ENCODE results near the gene IKZF3. TPM values are rescaled to one million over a fixed set of nuclear protein-coding genes. Genes with fewer than 3 reads are reported as not detected.

The IKZF3 gene
- total RNA-seq, 1 donor from 2014 or later: not detected

DNA sequence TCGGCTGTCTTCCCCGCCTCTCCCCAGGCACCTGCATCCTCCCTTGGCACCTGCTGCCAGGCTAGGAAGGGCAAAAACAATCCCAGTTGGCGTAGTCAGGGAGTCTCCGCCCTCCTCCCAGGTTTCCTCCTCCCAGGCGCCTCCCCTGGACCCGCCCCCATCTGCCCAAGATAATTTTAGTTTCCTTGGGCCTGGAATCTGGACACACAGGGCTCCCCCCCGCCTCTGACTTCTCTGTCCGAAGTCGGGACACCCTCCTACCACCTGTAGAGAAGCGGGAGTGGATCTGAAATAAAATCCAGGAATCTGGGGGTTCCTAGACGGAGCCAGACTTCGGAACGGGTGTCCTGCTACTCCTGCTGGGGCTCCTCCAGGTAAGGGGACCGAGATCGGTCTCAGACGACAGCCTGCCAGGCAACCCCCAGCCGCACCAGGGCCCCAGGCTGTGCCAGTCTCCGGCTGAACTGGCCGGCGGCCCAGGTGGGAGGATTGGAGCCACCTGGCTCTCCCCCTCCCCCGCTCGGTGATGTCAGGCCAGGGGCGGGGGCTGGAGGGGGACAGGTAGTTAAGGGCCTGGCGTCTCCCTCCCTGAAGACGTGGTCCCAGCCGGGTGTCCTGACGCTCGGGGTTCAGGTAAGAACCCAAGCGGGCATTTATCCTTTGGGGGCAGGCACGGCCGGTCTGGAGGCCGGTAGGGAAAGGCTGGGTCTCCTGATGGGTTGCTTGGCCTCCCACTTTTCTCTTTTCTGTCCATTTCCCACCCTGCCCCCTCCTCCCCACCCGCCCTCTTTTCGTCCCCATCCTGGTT, 126.1 kb downstream of the IKZF3 start, which contains the start of gene GRB7:
Gene GRB7, plus strand, starts transcription at position 179 of the 808 bp plus-strand sequence. CDS start 4,364 bp downstream, outside the sequence.
- Mint-ChIP-seq H3K27me3 (peaks cover 13% of the 10 kb centered on the region), H3K4me1 (ENCODE audit: low read depth) (peaks cover 38% of the 10 kb centered on the region), H3K9me3 (ENCODE audit: low read depth) (no peaks in the 10 kb centered on the region), H3K27ac (peak within 1 kb of the TSS; percentile 91), H3K36me3 (ENCODE audit: insufficient read depth) (no peaks in the 10 kb centered on the region), H3K4me3 (ENCODE audit: low read depth) (peak within 1 kb of the TSS; percentile 82)
- DNase-seq (ENCODE audit: low spot score, unreplicated experiment): peak; percentile 52
- TF ChIP-seq, protein P1, sequence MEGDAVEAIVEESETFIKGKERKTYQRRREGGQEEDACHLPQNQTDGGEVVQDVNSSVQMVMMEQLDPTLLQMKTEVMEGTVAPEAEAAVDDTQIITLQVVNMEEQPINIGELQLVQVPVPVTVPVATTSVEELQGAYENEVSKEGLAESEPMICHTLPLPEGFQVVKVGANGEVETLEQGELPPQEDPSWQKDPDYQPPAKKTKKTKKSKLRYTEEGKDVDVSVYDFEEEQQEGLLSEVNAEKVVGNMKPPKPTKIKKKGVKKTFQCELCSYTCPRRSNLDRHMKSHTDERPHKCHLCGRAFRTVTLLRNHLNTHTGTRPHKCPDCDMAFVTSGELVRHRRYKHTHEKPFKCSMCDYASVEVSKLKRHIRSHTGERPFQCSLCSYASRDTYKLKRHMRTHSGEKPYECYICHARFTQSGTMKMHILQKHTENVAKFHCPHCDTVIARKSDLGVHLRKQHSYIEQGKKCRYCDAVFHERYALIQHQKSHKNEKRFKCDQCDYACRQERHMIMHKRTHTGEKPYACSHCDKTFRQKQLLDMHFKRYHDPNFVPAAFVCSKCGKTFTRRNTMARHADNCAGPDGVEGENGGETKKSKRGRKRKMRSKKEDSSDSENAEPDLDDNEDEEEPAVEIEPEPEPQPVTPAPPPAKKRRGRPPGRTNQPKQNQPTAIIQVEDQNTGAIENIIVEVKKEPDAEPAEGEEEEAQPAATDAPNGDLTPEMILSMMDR (IDR thresholded peaks at IDR 0.05; ENCODE audit: unreplicated experiment): no peak

GRCh38 chr17:39737206-39737759, 126.8 kb downstream of the IKZF3 start:
- DNase-seq (ENCODE audit: low spot score, unreplicated experiment): no peak
- no peaks in the 10 kb centered on the region for H3K9me3 Mint-ChIP-seq (ENCODE audit: low read depth)
- peaks cover 16% of the 10 kb centered on the region for H3K27me3 Mint-ChIP-seq
- peaks cover 38% of the 10 kb centered on the region for H3K4me1 Mint-ChIP-seq (ENCODE audit: low read depth)
- peak overlapping the region; percentile 82 for H3K4me3 Mint-ChIP-seq (ENCODE audit: low read depth)
- no peaks in the 10 kb centered on the region for H3K36me3 Mint-ChIP-seq (ENCODE audit: insufficient read depth)
- peak overlapping the region; percentile 91 for H3K27ac Mint-ChIP-seq
- TF ChIP-seq, protein P1 (IDR thresholded peaks at IDR 0.05; ENCODE audit: unreplicated experiment): no peak

GRCh38 chr17:39736319-39737165, 127.6 kb downstream of the IKZF3 start:
- Mint-ChIP-seq H3K4me3 (ENCODE audit: low read depth) (peak overlapping the region; percentile 67), H3K27ac (peak overlapping the region; percentile 85), H3K4me1 (ENCODE audit: low read depth) (peaks cover 38% of the 10 kb centered on the region), H3K27me3 (peaks cover 16% of the 10 kb centered on the region), H3K36me3 (ENCODE audit: insufficient read depth) (no peaks in the 10 kb centered on the region), H3K9me3 (ENCODE audit: low read depth) (no peaks in the 10 kb centered on the region)
- TF ChIP-seq, protein P1 (IDR thresholded peaks at IDR 0.05; ENCODE audit: unreplicated experiment): no peak
- no peak for DNase-seq (ENCODE audit: low spot score, unreplicated experiment)

DNA sequence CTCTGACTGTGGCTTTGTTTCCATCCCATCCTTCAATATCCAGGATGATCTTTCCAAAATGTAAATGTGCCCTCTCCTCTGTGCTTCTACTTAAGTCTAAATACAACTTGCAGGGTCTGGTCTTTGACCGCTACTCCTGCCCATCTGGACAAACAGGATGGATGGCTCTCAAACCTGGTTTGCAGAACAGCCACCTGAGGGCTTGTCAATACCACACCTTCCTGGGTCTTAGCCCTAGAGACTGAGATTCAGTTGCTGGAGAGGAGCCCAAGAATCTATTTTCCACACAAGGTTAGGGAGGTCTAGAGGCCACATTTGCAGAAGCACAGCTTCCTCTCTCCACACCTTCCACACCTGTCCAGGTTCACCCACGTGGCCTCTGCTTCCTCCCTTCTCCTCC, 128.2 kb downstream of the IKZF3 start:
- Mint-ChIP-seq H3K27ac (no peak overlapping the region), H3K27me3 (peaks cover 16% of the 10 kb centered on the region), H3K36me3 (ENCODE audit: insufficient read depth) (no peaks in the 10 kb centered on the region), H3K9me3 (ENCODE audit: low read depth) (no peaks in the 10 kb centered on the region), H3K4me3 (ENCODE audit: low read depth) (no peak overlapping the region), H3K4me1 (ENCODE audit: low read depth) (peaks cover 36% of the 10 kb centered on the region)
- DNase-seq (ENCODE audit: low spot score, unreplicated experiment): no peak
- TF ChIP-seq, protein P1 (IDR thresholded peaks at IDR 0.05; ENCODE audit: unreplicated experiment): no peak

- H3K36me3 Mint-ChIP-seq (ENCODE audit: insufficient read depth): peaks cover 1% of the 10 kb centered on the region
- no peak for DNase-seq (ENCODE audit: low spot score, unreplicated experiment)
- H3K4me3 Mint-ChIP-seq (ENCODE audit: low read depth): peak overlapping the region; percentile 6
- no peak overlapping the region for H3K27ac Mint-ChIP-seq
- no peaks in the 10 kb centered on the region for H3K9me3 Mint-ChIP-seq (ENCODE audit: low read depth)
- TF ChIP-seq, protein P1 (IDR thresholded peaks at IDR 0.05; ENCODE audit: unreplicated experiment): no peak
- H3K4me1 Mint-ChIP-seq (ENCODE audit: low read depth): peaks cover 22% of the 10 kb centered on the region
- peaks cover 16% of the 10 kb centered on the region for H3K27me3 Mint-ChIP-seq
Observed at GRCh38 chr17:39732586-39732985, 131.5 kb downstream of the IKZF3 start.

Measured in progenitor cell of endocrine pancreas (in vitro differentiated cells).